Liver (tissue), 9 donors: Measurements from ENCODE around the gene CHRD. TPM values are rescaled to one million over a fixed set of nuclear protein-coding genes. Genes with fewer than 3 reads are reported as not detected.

Source experiments
- DNase-seq: peaks from one replicate; pipeline ENCODE4 v3.0.0-alpha.2; 2017; ENCODE audit warnings: low spot score
- H3K27ac ChIP-seq, 2 donors: one replicate each; pipeline ENCODE4 v1.7.0; 2013; ENCODE audit warnings: inconsistent platforms in 2 of 2, low read length in 2 of 2, control low read depth in 1 of 2, low read depth in 1 of 2, mild to moderate bottlenecking in 1 of 2
- H3K27me3 ChIP-seq, 4 donors: one replicate each; pipeline versions ENCODE4 v1.6.1 to v1.7.0; 2013; ENCODE audit warnings: low read length in 3 of 4, inconsistent platforms in 1 of 4, mild to moderate bottlenecking in 1 of 4, moderate library complexity in 1 of 4; ENCODE audit not compliant: control insufficient read depth in 4 of 4, insufficient read depth in 4 of 4
- H3K36me3 ChIP-seq, 4 donors: one replicate each; pipeline versions ENCODE4 v1.6.1 to v1.7.0; 2013; ENCODE audit warnings: low read length in 3 of 4, mild to moderate bottlenecking in 3 of 4, low read depth in 1 of 4, moderate library complexity in 1 of 4; ENCODE audit not compliant: control insufficient read depth in 4 of 4, insufficient read depth in 3 of 4
- H3K4me1 ChIP-seq, 4 donors: one replicate each; pipeline versions ENCODE4 v1.6.1 to v1.7.0; 2013; ENCODE audit warnings: low read length in 3 of 4, mild to moderate bottlenecking in 3 of 4, moderate library complexity in 1 of 4; ENCODE audit not compliant: control insufficient read depth in 4 of 4, insufficient read depth in 4 of 4
- H3K4me3 ChIP-seq, 3 donors: one replicate each; pipeline versions ENCODE4 v1.6.1 to v1.7.0; 2013; ENCODE audit warnings: low read length in 3 of 3, control low read depth in 1 of 3, low read depth in 1 of 3, mild to moderate bottlenecking in 1 of 3
- H3K9ac ChIP-seq, 2 donors: one replicate each; pipeline ENCODE4 v1.7.0; 2013; ENCODE audit warnings: low read length in 2 of 2, mild to moderate bottlenecking in 2 of 2, moderate library complexity in 2 of 2, control low read depth in 1 of 2, low read depth in 1 of 2
- H3K9me3 ChIP-seq, 4 donors: one replicate each; pipeline versions ENCODE4 v1.6.1 to v1.7.0; 2013; ENCODE audit warnings: low read length in 3 of 4; ENCODE audit not compliant: control insufficient read depth in 4 of 4
- ATF3 ChIP-seq: IDR thresholded peaks from 2 replicates; pipeline ENCODE4 v1.6.1; 2016; ENCODE audit warnings: antibody characterized with exemption
- CTCF ChIP-seq: fragments of 150-350 bp; IDR thresholded peaks from 2 replicates; pipeline ENCODE4 v1.5.1; 2017; ENCODE audit warnings: improper control_type of control experiment, low read depth, low read length; ENCODE audit not compliant: missing input control
- EGR1 ChIP-seq, 2 donors: IDR thresholded peaks; 2 replicates each; pipeline ENCODE4 v1.6.1; 2016 to 2018; ENCODE audit warnings: antibody characterized with exemption in 2 of 2, low read depth in 2 of 2
- FOXA1 ChIP-seq: IDR thresholded peaks from 2 replicates; pipeline ENCODE4 v1.6.1; 2016; ENCODE audit warnings: antibody characterized with exemption
- FOXA2 ChIP-seq: IDR thresholded peaks from 2 replicates; pipeline ENCODE4 v1.6.1; 2016; ENCODE audit warnings: antibody characterized with exemption
- GABPA ChIP-seq, 2 donors: IDR thresholded peaks in 1 of 2; conservative IDR thresholded peaks in 1 of 2; 2 replicates each; pipeline ENCODE4 v1.6.1; 2016; ENCODE audit warnings: antibody characterized with exemption in 2 of 2, mild to moderate bottlenecking in 1 of 2, moderate library complexity in 1 of 2
- HNF4A ChIP-seq, 2 donors: conservative IDR thresholded peaks; 2 replicates each; pipeline ENCODE4 v1.6.1; 2016; ENCODE audit warnings: antibody characterized with exemption in 2 of 2, mild to moderate bottlenecking in 2 of 2
- HNF4G ChIP-seq: IDR thresholded peaks from 2 replicates; pipeline ENCODE4 v1.6.1; 2016; ENCODE audit warnings: antibody characterized with exemption
- JUND ChIP-seq, 2 donors: IDR thresholded peaks; 2 replicates each; pipeline ENCODE4 v1.6.1; 2016; ENCODE audit warnings: antibody characterized with exemption in 2 of 2
- MAX ChIP-seq: IDR thresholded peaks from 2 replicates; pipeline ENCODE4 v1.6.1; 2016; ENCODE audit warnings: antibody characterized with exemption
- NR2F2 ChIP-seq: IDR thresholded peaks from 2 replicates; pipeline ENCODE4 v1.6.1; 2016; ENCODE audit warnings: antibody characterized with exemption
- RAD21 ChIP-seq, 2 donors: IDR thresholded peaks; 2 replicates each; pipeline ENCODE4 v1.6.1; 2016; ENCODE audit warnings: antibody characterized with exemption in 2 of 2, mild to moderate bottlenecking in 2 of 2
- REST ChIP-seq: IDR thresholded peaks from 2 replicates; pipeline ENCODE4 v1.6.1; 2016; ENCODE audit warnings: antibody characterized with exemption, mild to moderate bottlenecking
- RXRA ChIP-seq, 2 donors: IDR thresholded peaks; 2 replicates each; pipeline ENCODE4 v1.6.1; 2017 to 2018; ENCODE audit warnings: antibody characterized with exemption in 2 of 2, mild to moderate bottlenecking in 1 of 2
- SP1 ChIP-seq: IDR thresholded peaks from 2 replicates; pipeline ENCODE4 v1.6.1; 2018; ENCODE audit warnings: antibody characterized with exemption, mild to moderate bottlenecking
- TAF1 ChIP-seq: conservative IDR thresholded peaks from 2 replicates; pipeline ENCODE4 v1.6.1; 2016; ENCODE audit warnings: antibody characterized with exemption, mild to moderate bottlenecking
- YY1 ChIP-seq: IDR thresholded peaks from 2 replicates; pipeline ENCODE4 v1.6.1; 2016; ENCODE audit warnings: antibody characterized with exemption, mild to moderate bottlenecking
- ZBTB33 ChIP-seq: IDR thresholded peaks from 2 replicates; pipeline ENCODE4 v1.6.1; 2016; ENCODE audit warnings: antibody characterized with exemption
- WGBS: extraction: QIAGEN DNeasy Blood & Tissue Kit; methylation state at CpG from one replicate; pipeline ENCODE4 v1.1.7; 2013; 5-methylcytosine and 5-hydroxymethylcytosine counted together
- polyA plus RNA-seq, 2 donors: library from polyadenylated mRNA; stranded (reverse) in 1 of 2; unstranded in 1 of 2; fragments of 200-250 nt in 1 of 2; fragments of >200 nt in 1 of 2; fragmentation: Nextera tagmentation in 1 of 2; extraction: Ambion mirVana in 1 of 2; gene quantifications; one replicate each; pipeline versions ENCODE4 v1.2.1 to v1.2.3, GENCODE V29; 2013 to 2015
- total RNA-seq, 2 donors: library from RNA; depleted of rRNA; stranded (reverse); fragments of >200 nt; gene quantifications; one replicate each; pipeline ENCODE4 v1.2.3, GENCODE V29; 2014
- donor health status: healthy.
- donor health status: healthy.
- donor health status: healthy.
- donor health status: healthy.
- donor health status: healthy.

The CHRD gene
- total and polyA plus RNA-seq, 4 donors: 9.2 to 66.4 (median 34.9) TPM

GRCh38 chr3:184358124-184358767, 21.6 kb upstream of the CHRD start:
- DNase-seq: no peak
- H3K27me3 ChIP-seq: no peaks in the 10 kb centered on the region
- TF ChIP-seq REST: no peak
- TF ChIP-seq SP1: no peak
- no peak for TF ChIP-seq CTCF
- TF ChIP-seq RXRA (IDR thresholded peaks at IDR 0.05): no peak
- no peak for TF ChIP-seq TAF1
- TF ChIP-seq ZBTB33: no peak
- no peak for TF ChIP-seq HNF4A (conservative IDR thresholded peaks at IDR 0.05)
- no peak for TF ChIP-seq GABPA (IDR thresholded peaks at IDR 0.05 in 1 of 2, conservative IDR thresholded peaks at IDR 0.05 in 1 of 2)
- TF ChIP-seq NR2F2: no peak
- no peak for TF ChIP-seq MAX
- no peak for TF ChIP-seq HNF4G
- no peak for TF ChIP-seq ATF3
- TF ChIP-seq EGR1 (IDR thresholded peaks at IDR 0.05; ENCODE audit: low read depth in 2 of 2): no peak
- TF ChIP-seq YY1: no peak
- TF ChIP-seq RAD21 (IDR thresholded peaks at IDR 0.05): no peak
- TF ChIP-seq FOXA2: no peak
- TF ChIP-seq FOXA1: no peak
- TF ChIP-seq JUND (IDR thresholded peaks at IDR 0.05): no peak
- H3K9ac ChIP-seq: no peak overlapping the region
- no peak overlapping the region for H3K4me3 ChIP-seq
- no peaks in the 10 kb centered on the region for H3K9me3 ChIP-seq
- H3K4me1 ChIP-seq: peaks cover 0 to 17% (median 10%) of the 10 kb centered on the region in 4 donors
- no peaks in the 10 kb centered on the region for H3K36me3 ChIP-seq
- WGBS: 97% methylated on average over 12 of the region's 12 CpGs
- no peak overlapping the region for H3K27ac ChIP-seq
